Ecto neural progenitor cell (in vitro differentiated cells): Measurements from ENCODE around the gene IKBKG.
"Not testable (repeated sequence)": the region's sequence is repeated elsewhere in the genome, so short reads cannot be mapped to it uniquely, and the experiment has no call there.

Source experiments
- DNase-seq: peaks from one replicate; pipeline ENCODE4 v3.0.0-alpha.2; 2018; ENCODE audit warnings: low spot score

IKBKG gene

GRCh38 chrX:154526901-154527675 is 20.3 kb upstream of the IKBKG start:
- peak; percentile 79 for DNase-seq

DNA sequence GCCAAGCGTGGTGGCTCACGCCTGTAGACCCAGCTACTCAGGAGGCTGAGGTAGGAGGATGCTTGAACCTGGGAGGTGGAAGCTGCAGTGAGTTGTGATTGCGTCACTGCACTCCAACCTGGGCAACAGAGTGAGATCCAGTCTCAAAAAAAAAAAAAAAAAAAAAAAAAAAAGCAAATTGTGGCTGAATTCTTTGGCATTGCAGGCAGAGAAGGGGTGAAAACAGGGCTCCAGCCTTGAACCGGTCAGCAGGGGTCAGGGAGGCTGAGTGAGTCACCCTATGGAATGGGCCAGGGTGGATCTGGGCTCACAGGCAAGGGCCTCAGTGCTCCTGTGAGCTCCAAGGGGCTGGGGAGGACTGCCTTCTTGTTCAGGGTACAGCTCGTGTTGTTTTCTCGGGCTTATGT is 18.2 kb upstream of the IKBKG start:
- DNase-seq = no peak

- no peak for DNase-seq
These were observed 17.1 kb upstream of the IKBKG start for GRCh38 chrX:154530286-154530685.

DNA sequence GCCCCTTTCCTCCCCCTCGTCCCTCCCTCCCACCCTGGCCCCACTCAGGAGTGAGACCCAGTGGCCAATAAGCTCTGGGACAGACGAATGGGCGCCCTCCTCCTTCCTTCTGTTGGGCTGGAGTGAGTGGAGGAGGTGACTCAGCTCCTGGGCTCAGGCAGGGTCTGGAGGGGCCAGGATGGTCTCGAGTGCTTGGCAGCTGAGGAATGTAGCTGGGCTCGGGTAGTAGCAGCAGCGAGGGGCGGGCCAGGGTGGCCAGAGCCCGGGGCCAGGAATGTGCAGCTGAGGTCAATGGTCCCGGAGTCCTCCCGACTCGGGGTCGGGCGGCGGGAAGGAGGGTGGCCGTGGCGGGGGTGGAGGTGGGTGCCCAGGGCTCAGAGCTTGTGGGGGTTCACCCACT is 15.8 kb upstream of the IKBKG start:
- DNase-seq = no peak

- DNase-seq = no peak
These were observed 14.7 kb upstream of the IKBKG start for GRCh38 chrX:154532690-154533089.

- DNase-seq = peak; percentile 89
These were observed 12.7 kb upstream of the IKBKG start for GRCh38 chrX:154534526-154535322.

- DNase-seq = no peak
These were observed 11.5 kb upstream of the IKBKG start for GRCh38 chrX:154535892-154536291.

- no peak for DNase-seq
These were observed 8.3 kb upstream of the IKBKG start for GRCh38 chrX:154539077-154539476.

GRCh38 chrX:154540365-154540764 is 7.1 kb upstream of the IKBKG start:
- not testable (repeated sequence) for DNase-seq

GRCh38 chrX:154540897-154541535 is 6.4 kb upstream of the IKBKG start:
- DNase-seq = no peak

- no peak for DNase-seq
These were observed 5.9 kb upstream of the IKBKG start for GRCh38 chrX:154541589-154541895.

DNA sequence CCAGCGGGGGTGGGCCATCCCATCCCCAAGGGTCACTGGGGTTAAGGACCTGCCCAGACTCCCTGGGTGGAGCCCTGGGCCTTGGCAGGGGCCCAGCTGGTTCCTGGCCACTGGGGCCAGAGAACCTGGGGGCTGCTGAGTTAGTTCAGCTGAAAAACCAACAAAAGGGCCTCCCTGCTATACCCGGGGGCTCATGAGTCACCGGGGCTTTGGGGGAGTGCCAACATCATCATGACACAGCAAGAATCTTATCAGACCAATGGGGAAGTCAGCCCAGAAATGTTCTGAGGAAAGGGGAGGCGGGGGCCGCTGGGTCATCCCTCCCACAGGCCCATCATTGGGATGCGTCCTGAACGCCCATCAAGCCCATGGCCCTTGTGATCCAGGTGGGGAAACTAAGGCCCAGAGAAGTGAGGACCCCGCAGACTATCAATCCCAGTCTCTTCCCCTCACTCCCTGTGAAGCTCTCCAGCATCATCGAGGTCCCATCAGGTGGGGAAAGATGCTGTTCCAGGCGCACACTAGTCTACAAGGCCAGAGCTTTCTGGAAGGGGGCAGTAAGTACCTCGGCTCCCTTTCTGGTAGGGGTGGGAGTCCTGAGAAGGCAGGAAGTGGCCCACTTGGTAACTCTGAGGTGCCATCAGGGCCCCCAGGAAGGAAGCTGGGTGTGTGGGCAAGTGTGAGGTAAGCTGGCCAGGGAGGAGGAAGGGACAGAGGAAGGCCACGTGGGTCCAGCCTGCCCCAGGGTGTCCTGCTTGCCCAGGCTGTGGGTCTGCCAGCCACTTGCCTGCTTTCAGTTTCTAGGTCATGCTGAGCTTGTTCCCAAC is 5.3 kb upstream of the IKBKG start:
- no peak for DNase-seq

GRCh38 chrX:154542723-154543424 is 4.5 kb upstream of the IKBKG start:
- DNase-seq = no peak

GRCh38 chrX:154545673-154546274 is 1.6 kb upstream of the IKBKG start:
- no peak for DNase-seq

GRCh38 chrX:154546354-154547244 is 821 bp upstream of the IKBKG start, which contains the start of gene G6PD:
TSS of gene G6PD (minus strand) at chrX:154546846. CDS start at chrX:154546155, 691 bp downstream.
- peak; percentile 85 for DNase-seq

GRCh38 chrX:154548028-154548316 is 552 bp downstream of the IKBKG start:
- no peak for DNase-seq

DNA sequence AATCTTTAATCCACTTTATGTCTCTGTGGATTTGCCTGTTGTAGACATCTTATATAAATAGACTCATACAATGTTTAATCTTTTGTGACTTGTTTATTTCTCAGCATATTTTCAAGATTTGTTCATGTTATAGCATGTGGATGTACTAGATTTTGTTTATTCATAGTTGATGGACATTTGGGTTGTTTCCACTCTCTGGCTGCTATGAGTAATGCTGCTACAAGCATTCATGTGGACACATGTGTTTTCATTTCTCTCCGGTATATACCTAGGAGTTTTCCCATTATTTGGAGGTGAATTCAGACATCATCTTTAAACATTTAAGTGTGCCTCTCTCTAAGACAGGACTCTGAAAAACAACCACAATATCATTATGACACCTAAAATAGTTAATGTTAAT is 2.3 kb downstream of the IKBKG start:
- DNase-seq = no peak

DNA sequence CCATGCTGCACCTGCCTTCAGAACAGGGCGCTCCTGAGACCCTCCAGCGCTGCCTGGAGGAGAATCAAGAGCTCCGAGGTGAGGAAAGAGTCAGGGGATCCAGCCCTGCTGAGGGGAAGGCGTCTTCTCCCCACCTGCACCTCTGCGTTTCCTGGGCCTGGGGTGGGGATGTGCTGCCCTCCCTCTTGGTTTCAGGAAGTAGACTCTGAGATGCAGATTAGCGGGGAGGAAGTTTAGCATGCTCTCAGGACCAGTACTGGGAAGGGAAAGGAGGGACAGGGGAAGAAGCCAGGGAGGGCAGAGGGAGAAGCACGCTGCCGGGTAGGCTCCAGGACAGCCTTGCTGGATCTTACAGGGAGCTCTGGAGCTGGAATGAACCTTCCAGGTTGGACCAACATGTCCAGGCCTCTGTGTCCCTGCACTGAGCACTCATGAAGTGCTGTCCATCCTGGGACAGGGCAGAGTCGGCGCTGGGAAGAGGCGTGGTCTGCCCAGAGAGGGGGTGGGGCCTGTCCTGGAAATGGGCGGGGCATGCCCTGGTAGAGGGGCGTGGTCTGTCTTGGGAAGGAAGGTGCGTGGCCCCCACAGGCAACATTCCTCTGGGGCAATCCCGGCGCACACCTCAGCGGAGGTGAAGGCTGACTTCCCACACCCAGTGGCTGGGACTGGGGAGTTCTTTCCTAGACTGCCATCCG is 4.8 kb downstream of the IKBKG start:
- DNase-seq = not testable (repeated sequence)

GRCh38 chrX:154558060-154558690 is 10.8 kb downstream of the IKBKG start:
- DNase-seq = not testable (repeated sequence)
